Panc1 (cell line): Measurements from ENCODE around the gene GOLGA6B. TPM values are rescaled to one million over a fixed set of nuclear protein-coding genes. Genes with fewer than 3 reads are reported as not detected.
"Not testable (repeated sequence)": the region's sequence is repeated elsewhere in the genome, so short reads cannot be mapped to it uniquely, and the experiment has no call there.

Experiments
- ATAC-seq: fragments of 200-7000 bp; cut with Tn5 transposase; 2 replicates; pipeline ENCODE4 v1.9.1; 2020; ENCODE audit warnings: mild to moderate bottlenecking, moderate library complexity
- Bru-seq: library from RNA; stranded (reverse); fragments of 400-500 nt; gene quantifications from one replicate; lab custom pipeline; 2021; lab: Mats Ljungman, UMichigan
- BruChase-seq, 2 experiments: library from RNA; stranded (reverse); fragments of 400-500 nt; gene quantifications; one replicate each; lab custom pipeline; 2021; lab: Mats Ljungman, UMichigan
- BruUV-seq: library from RNA; stranded (reverse); fragments of 400-500 nt; replicated peaks from 2 replicates; lab custom pipeline; 2021; lab: Mats Ljungman, UMichigan
- CTCF ChIA-PET: fragments of 300-600 bp; sonication (Branson Sonifier 250); formaldehyde crosslinking; loops from one replicate; lab custom pipeline; 2022; ENCODE audit warnings: antibody characterized with exemption; lab: Charles Lee
- POLR2A ChIA-PET: fragments of 300-600 bp; sonication (Branson Sonifier 250); formaldehyde crosslinking; loops from one replicate; lab custom pipeline; 2022; ENCODE audit warnings: antibody characterized with exemption; lab: Charles Lee
- DNase-seq: peaks from one replicate; pipeline ENCODE4 v3.0.0-alpha.2; 2010; ENCODE audit warnings: low read depth, low spot score
- H3K27ac ChIP-seq: 2 replicates; pipeline ENCODE4 v1.5.1; 2011; ENCODE audit warnings: mild to moderate bottlenecking, low read length, inconsistent platforms
- H3K27me3 ChIP-seq: fragments of 200-500 bp; sonication (Bioruptor generic); 2 replicates; pipeline ENCODE4 v1.6.0; 2014; ENCODE audit warnings: low read length, inconsistent platforms; ENCODE audit not compliant: control insufficient read depth, insufficient read depth
- H3K36me3 ChIP-seq: fragments of 200-500 bp; sonication (Bioruptor generic); 2 replicates; pipeline ENCODE4 v1.5.1; 2014; ENCODE audit warnings: inconsistent platforms, mild to moderate bottlenecking, low read length, moderate library complexity; ENCODE audit not compliant: control insufficient read depth, insufficient read depth
- H3K4me1 ChIP-seq: 2 replicates; pipeline ENCODE4 v1.5.1; 2011; ENCODE audit warnings: inconsistent platforms, mild to moderate bottlenecking, low read length, moderate library complexity; ENCODE audit not compliant: control insufficient read depth, insufficient read depth
- H3K4me3 ChIP-seq, 2 experiments: 2 replicates each; pipeline ENCODE4 v1.5.1; 2011 to 2012; ENCODE audit warnings: low read depth in 2 of 2, low read length in 2 of 2, mild to moderate bottlenecking in 2 of 2, inconsistent platforms in 1 of 2, moderate library complexity in 1 of 2
- H3K9me3 ChIP-seq: fragments of 200-500 bp; sonication (Bioruptor generic); 2 replicates; pipeline ENCODE4 v1.5.1; 2014; ENCODE audit warnings: low read depth, mild to moderate bottlenecking, inconsistent platforms, low read length, moderate library complexity; ENCODE audit not compliant: control insufficient read depth, insufficient read depth
- POLR2AphosphoS5 ChIP-seq: IDR thresholded peaks from 2 replicates; pipeline ENCODE4 v1.6.1; 2012; ENCODE audit warnings: mild to moderate bottlenecking, low read depth, low read length, moderate library complexity
- REST ChIP-seq, 2 experiments: IDR thresholded peaks; 2 replicates each; pipeline ENCODE4 v1.6.1; 2011 to 2012; ENCODE audit warnings: low read depth in 2 of 2, control low read depth in 1 of 2, low read length in 1 of 2, mild to moderate bottlenecking in 1 of 2, moderate library complexity in 1 of 2; ENCODE audit not compliant: insufficient read depth in 1 of 2
- SIN3A ChIP-seq: IDR thresholded peaks from 2 replicates; pipeline ENCODE4 v1.6.1; 2012; ENCODE audit warnings: low read depth, mild to moderate bottlenecking, low read length, moderate library complexity, borderline replicate concordance; ENCODE audit not compliant: insufficient read depth
- TCF7L2 ChIP-seq: IDR thresholded peaks from 2 replicates; pipeline ENCODE4 v1.6.1; 2011; ENCODE audit warnings: mild to moderate bottlenecking, low read depth, low read length, inconsistent platforms
- in situ Hi-C: cut with HindIII; loops from 2 replicates; pipeline ENCODE4 v1.10.0; 2016; ENCODE audit warnings: low sequenced_read_pairs, low pct_unique_long_range_greater_than_20kb
- intact Hi-C: fragments of 100-400 bp; cut with micrococcal nuclease; formaldehyde crosslinking; loops from one replicate; pipeline ENCODE4 v1.10.0; 2022; ENCODE audit not compliant: unreplicated experiment
- long read RNA-seq: library from polyadenylated mRNA; unstranded; transcript quantifications from one replicate; pipeline ENCODE4 v2.0.0, GENCODE V29; 2021; ENCODE audit not compliant: unreplicated experiment
- polyA plus RNA-seq: library from polyadenylated mRNA; unstranded; fragments of >200 nt; gene quantifications from one replicate; pipeline ENCODE4 v1.2.1, GENCODE V29; 2012; ENCODE audit warnings: missing spikeins; ENCODE audit not compliant: insufficient read length
- total RNA-seq: library from RNA; stranded (reverse); gene quantifications from one replicate; pipeline ENCODE4 v1.2.1, GENCODE V29; 2021; ENCODE audit not compliant: unreplicated experiment
- TF ChIP-seq, protein P1 (sequence below): fragments of 450-650 bp; IDR thresholded peaks from 2 replicates; pipeline ENCODE4 v1.5.1; 2017; ENCODE audit warnings: mild to moderate bottlenecking

GOLGA6B gene
- not detected for total RNA-seq
- polyA plus RNA-seq = not detected
- Bru-seq, nascent RNA = percentile 7 among the genes with signal in this experiment
- BruChase-seq, experiment 1, labeled RNA remaining after a 2-hour chase = percentile 8 among the genes with signal in this experiment
- percentile 14 among the genes with signal in this experiment for BruChase-seq, experiment 2, labeled RNA remaining after a 6-hour chase
- long read RNA-seq = 0 reads

DNA sequence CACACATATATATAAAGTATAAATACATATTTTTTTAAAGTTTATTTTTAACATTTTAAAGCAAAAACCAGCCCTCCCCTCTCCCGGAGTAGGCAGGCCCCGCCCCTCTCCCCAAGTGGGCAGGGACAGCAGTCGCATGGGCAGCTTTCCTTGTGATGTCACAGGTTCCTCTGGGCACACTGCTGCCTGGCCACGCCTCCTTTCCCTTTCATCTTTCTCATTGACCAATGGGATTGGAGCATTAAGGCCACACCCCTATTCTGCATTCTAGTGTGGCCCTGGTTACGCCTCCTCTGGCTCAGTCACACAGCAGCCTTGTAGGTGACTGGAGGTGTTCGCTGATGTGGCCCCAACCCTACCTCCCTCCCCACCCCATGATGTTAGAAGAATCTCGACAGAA, at the start of gene GOLGA6B:
GOLGA6B (plus strand) TSS at position 301 of the 400 bp plus-strand sequence; CDS start at position 342, 41 bp downstream.
- ATAC-seq, H3K4me3 ChIP-seq, H3K27ac ChIP-seq, intact Hi-C loops, in situ Hi-C loops, H3K36me3 ChIP-seq, BruUV-seq, DNase-seq, POLR2A ChIA-PET, H3K4me1 ChIP-seq, CTCF ChIA-PET, H3K27me3 ChIP-seq, H3K9me3 ChIP-seq: not testable (repeated sequence)

GRCh38 chr15:72604794-72605193, 49.7 kb upstream of the GOLGA6B start:
- DNase-seq (no peak), ATAC-seq (peak; percentile 64)
- BruUV-seq = no TSS peak
- Histone ChIP-seq H3K27me3 (no peaks in the 10 kb centered on the region), H3K9me3 (no peaks in the 10 kb centered on the region), H3K36me3 (no peaks in the 10 kb centered on the region), H3K27ac (no peak overlapping the region), H3K4me3 (no peak overlapping the region), H3K4me1 (no peaks in the 10 kb centered on the region)
- no peak for TF ChIP-seq SIN3A
- no peak for TF ChIP-seq TCF7L2
- TF ChIP-seq, protein P1, sequence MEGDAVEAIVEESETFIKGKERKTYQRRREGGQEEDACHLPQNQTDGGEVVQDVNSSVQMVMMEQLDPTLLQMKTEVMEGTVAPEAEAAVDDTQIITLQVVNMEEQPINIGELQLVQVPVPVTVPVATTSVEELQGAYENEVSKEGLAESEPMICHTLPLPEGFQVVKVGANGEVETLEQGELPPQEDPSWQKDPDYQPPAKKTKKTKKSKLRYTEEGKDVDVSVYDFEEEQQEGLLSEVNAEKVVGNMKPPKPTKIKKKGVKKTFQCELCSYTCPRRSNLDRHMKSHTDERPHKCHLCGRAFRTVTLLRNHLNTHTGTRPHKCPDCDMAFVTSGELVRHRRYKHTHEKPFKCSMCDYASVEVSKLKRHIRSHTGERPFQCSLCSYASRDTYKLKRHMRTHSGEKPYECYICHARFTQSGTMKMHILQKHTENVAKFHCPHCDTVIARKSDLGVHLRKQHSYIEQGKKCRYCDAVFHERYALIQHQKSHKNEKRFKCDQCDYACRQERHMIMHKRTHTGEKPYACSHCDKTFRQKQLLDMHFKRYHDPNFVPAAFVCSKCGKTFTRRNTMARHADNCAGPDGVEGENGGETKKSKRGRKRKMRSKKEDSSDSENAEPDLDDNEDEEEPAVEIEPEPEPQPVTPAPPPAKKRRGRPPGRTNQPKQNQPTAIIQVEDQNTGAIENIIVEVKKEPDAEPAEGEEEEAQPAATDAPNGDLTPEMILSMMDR = no peak
- no peak for TF ChIP-seq REST (IDR thresholded peaks at IDR 0.05; ENCODE audit: insufficient read depth in 1 of 2, low read depth in 2 of 2, low read length in 1 of 2)
- TF ChIP-seq POLR2AphosphoS5 = no peak
- ChIA-PET POLR2A (no interaction called here), CTCF (no interaction called here)
- in situ Hi-C loops (no loop called here), intact Hi-C loops (no loop called here)

- CTCF ChIA-PET, H3K36me3 ChIP-seq, H3K4me3 ChIP-seq, H3K27me3 ChIP-seq, BruUV-seq, intact Hi-C loops, ATAC-seq, DNase-seq, H3K27ac ChIP-seq, H3K4me1 ChIP-seq, POLR2A ChIA-PET, in situ Hi-C loops, H3K9me3 ChIP-seq: not testable (repeated sequence)
Observed at GRCh38 chr15:72608084-72608483, 46.4 kb upstream of the GOLGA6B start.
